GOT3 (cell line): ENCODE data around the gene SHLD1.
"Not testable (repeated sequence)": the region's sequence is repeated elsewhere in the genome, so short reads cannot be mapped to it uniquely, and the experiment has no call there.

Experiments
- DNase-seq: peaks from one replicate; lab custom pipeline; 2025; ENCODE audit warnings: mixed read lengths; lab: John Stamatoyannopoulos, UW

SHLD1 gene

DNA sequence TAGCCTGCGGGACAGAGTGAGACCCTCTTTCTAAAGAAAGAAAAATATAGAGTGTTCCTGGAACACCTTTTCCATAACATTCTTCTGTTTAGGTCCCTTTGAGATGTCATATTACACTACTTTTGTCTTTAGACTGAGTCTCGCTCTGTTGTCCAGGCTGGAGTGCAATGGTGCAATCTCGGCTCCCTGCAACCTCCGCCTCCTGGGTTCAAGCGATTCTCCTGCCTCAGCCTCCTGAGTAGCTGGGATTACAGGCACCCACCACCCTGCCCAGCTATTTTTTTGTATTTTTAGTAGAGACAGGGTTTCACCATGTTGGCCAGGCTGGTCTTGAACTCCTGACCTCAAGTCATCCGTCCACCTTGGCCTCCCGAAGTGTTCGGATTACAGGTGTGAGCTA is 31.2 kb downstream of the SHLD1 start:
- not testable (repeated sequence) for DNase-seq

DNA sequence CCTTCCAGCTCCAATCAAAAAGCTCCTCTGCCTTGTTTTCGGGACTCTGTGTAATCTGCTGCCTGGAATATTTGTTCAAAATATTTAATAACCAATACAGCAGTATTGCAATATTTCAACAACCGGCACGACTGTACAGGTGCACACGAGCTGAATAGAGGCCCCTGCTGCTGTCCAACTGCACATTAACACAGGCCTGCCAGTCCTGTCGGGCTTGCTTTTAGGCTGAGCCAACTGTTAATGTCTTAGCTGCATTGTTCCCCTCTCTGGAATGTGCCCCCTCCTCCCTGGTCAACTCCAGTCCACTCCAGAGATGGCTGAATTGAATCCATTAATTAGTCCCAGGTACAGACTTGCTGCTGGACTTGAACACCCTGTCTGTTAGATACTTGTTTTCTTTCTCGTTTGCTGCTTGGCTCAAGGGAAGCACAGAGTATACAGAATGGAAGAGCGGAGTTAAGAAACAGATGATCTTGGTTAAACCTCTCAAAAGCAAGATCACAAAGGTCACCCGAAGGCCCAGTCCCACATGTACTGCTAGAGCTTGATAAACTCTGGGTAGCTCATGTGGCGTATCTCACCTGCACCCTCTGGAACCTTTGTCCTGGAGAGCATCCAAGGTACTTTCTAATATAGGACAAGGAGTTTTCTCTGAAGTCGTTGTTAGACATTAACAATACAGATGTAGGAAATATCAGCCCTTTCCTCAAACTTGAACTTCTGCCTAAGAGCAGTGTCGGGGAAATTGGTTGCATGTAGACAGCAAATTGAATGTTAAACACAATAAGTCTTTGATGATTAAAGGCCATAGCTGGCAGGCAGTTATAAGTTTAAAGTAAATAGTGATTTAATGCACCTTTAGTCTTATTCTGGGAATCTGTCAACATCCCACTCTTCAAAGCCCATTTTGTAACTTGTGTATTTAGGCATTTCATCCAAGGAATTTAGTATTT is 31.9 kb downstream of the SHLD1 start:
- DNase-seq = no peak

DNA sequence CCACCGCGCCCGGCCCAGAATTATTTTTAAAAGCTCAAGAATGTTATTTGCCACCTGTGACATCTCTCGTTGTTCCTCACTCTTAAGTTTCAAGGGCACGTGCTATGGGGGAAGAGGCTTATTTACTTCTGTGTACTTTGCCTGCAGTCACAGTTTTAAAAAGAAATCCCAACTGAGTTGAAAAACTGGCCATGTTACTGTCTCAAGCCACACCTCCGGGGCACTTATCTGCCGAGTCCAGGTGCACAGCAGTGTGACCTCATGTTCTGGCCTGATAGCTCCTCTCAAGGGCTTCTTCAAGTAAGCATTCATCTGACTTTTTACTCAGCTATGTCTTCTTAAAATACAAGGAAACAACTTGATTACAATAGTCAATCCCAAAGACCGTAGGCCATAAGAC is 34.5 kb downstream of the SHLD1 start:
- no peak for DNase-seq

DNA sequence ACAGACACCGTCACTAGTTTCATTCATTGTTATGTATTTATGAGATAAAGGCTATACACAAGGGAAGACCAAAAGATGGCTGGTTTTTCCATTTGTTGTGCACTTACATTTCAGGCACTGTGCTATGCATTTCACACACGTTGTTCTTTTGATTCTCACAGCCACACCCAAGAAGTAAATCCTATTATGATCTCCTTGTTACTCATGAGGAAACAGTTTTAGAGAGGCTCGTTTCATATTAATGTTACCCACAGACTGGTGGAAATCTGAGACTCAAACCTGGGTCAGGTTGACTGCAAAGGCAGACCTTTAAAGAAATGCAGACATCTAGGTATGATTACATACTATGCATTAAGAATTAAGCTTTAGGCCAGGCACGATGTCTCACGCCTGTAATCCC is 34.9 kb downstream of the SHLD1 start:
- DNase-seq = no peak

DNA sequence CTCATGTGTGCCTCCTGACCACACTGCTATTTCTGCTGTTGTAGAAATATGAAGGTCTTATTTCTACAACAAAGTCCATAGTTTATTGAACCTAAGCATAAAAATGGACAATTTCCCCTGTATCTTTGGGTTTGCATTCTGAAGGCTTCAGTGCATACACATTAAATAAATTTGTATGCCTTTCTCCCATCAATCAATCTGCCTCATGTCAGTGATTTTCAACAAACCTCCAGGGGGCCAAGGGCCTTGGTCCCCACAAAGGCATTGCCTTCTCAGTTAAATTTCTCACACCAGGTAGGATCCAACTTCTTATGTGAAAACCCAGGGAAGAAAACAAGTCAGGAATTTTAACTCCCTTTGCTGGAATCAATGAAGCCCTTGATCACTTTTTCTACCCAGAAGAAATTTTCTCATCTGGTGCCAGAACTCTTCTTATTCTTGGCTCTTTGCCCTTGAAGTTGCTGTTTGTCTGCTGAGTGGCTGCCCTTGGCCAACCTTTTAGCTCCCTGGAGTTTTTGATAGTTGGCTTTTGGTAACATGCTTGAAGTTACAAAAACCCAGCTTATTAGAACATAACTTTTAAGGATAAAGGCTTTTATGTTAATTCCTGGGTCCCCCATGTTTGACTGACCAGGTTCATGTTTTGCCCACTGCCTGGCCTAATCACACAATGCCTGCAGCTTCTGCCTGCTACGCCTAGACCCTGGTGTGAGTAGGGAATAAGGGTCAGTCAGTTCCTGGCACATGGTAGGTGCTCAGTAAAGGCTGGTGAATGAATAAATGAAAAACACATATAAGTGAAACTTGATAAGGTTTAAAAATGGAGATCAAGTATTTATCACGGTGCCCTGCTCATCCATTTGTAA is 37.0 kb downstream of the SHLD1 start:
- no peak for DNase-seq

GRCh38 chr20:5787796-5788165 is 37.6 kb downstream of the SHLD1 start:
- DNase-seq = no peak

- peak; percentile 28 for DNase-seq
These were observed 38.2 kb downstream of the SHLD1 start for GRCh38 chr20:5788385-5788895.

DNA sequence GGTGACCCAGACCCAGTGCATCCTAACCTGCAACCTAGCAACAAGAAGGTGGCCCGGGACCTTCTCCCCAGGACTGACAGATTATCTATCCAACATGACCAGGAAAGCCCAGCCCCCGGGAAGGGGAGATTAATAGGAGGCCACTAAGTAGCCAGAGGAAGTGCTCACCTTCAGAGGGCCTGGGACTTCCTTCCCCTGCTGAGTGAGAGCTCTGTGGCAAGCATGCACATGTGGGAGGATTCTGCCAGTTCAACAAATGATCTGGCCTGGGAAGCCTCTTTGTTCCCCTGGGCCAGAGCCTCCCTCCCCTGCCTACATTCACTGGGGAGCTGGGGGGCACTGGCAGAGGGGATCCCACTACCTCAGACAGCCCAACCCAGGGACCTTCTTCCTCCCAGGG is 39.6 kb downstream of the SHLD1 start:
- no peak for DNase-seq

DNA sequence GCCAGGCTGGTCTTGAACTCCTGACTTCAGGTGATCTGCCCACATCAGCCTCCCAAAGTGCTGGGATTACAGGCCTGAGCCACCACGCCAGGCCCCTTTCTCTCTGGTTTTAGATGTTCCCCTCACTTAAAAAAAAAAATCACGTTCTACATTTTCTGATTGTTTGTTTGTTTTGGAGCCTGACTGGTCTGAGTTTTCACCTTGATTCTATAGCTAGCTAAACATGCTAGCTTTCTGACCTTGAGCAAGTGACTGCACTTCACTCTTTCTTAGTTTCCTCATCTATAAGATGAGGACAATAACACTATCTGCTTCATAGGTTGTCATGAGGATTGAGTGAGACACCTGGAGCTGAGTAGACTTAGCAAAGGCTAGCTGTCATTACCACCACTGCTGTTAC is 43.7 kb downstream of the SHLD1 start:
- no peak for DNase-seq

- no peak for DNase-seq
These were observed 46.3 kb downstream of the SHLD1 start for GRCh38 chr20:5796331-5797040.

DNA sequence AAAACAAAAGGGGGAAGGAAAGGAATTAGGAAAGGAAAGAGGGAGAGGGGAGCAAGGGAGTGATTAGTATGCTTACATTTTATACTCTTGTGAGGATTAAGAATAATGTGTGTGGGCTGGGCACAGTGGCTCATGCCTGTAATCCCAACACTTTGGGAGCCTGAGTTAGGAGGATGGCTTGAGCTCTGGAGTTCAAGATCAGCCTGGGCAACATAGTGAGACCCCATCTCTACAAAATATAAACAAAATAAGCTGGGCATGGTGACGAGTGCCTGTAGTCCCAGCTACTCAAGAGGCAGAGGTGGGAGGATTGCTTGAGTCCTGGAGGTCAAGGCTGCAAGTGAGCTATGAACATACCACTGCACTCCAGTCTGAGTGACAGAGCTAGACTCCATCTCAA is 47.0 kb downstream of the SHLD1 start:
- DNase-seq = no peak

GRCh38 chr20:5797843-5798462 is 47.8 kb downstream of the SHLD1 start:
- DNase-seq = no peak

DNA sequence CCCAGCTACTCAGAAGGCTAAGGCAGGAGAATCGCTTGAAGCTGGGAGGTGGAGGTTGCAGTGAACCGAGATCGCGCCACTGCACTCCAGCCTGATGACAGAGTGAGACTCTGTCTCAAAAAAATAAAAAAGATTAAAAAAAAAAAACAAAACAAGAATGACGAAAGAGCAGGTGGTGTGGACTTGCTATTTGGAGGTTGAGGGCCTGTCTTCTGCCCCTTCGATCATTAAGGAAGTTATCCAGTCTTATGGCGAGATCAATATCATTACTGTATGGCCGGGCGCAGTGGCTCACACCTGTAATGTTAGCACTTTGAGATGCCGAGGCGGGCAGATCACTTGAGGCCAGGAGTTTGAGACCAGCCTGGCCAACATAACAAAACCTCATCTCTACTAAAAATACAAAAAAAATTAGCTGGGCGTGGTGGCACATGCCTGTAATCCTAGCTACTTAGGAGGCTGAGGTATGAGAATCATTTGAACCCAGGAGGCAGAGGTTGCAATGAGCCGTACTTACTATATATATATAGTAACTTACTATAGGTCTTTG is 53.6 kb downstream of the SHLD1 start:
- not testable (repeated sequence) for DNase-seq

DNA sequence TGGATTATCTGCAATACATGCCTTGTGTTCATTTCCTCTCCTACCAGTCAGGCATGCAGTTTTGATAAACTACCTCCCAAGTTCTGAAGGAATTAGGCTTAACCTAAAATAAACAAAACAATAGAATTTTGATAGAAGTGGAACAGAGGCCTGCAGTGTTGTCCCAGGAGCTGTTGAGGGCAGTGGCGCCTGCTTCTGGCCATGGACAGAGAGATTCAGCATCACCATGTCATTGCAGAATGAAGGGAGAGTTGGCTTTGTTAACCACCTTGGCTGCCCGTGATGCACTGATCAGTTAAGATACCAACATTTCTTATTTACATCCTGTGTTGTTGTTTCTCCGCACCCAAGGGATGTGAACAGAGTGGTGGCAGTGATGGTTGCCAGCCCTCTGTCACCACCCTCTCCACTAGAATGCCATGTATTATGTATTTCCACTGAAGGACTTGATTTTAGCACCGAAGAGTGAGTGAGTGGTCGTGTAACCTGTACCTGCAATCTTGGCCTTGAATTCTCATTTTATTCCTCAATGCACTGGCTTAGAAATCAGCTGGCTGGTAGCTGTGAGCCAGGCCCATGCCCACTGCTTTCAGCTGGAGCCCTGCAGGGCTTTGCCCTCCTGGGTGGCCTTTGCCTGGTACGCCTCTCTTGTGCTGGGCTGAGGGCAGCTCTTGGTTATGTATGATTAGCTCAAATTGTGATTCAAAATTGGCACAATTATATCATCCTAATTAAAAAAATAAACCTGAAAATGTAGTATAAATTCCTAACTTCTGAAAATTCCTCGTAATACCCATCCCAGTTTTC is 56.5 kb downstream of the SHLD1 start:
- DNase-seq = no peak

DNA sequence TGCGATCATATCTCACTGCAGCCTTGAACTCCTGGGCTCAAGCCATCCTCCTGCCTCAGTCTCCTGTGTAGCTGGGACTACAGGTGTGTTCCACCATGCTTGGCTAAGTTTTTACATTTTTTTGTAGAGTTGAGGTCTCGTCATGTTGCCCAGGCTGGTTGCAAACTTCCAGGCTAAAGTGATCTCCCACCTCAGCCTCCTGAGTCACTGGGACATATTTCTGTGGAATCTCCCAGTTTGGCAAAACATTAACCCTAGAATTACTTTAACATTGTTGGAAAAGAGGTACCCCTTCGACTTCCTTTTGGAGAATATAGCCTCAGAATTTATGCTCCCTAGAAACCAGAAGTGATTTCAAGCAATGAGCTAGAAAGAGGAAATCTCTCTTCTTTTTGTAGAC is 57.2 kb downstream of the SHLD1 start:
- DNase-seq = no peak

DNA sequence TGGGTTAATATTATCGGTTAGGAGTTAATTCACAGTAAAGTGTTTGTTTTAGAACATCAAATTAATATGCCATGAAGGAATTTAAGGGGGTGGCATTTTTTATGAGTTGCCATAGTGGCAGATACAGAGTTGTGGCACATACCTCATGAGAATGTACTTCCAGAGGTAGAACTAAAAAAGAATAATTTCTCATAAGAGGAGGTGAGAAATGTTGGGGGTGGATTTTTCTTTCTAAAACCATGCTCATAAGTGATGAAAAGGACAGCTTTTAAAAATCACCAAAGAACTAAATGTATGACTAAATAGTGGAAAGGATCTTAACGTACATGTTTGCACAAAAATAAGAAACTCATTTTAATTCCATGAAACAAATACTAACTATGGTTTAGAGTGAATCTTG is 58.7 kb downstream of the SHLD1 start:
- DNase-seq = no peak

GRCh38 chr20:5809495-5809894 is 59.3 kb downstream of the SHLD1 start:
- no peak for DNase-seq

GRCh38 chr20:5810800-5811422 is 60.7 kb downstream of the SHLD1 start:
- no peak for DNase-seq

GRCh38 chr20:5811746-5812145 is 61.5 kb downstream of the SHLD1 start:
- DNase-seq = no peak

DNA sequence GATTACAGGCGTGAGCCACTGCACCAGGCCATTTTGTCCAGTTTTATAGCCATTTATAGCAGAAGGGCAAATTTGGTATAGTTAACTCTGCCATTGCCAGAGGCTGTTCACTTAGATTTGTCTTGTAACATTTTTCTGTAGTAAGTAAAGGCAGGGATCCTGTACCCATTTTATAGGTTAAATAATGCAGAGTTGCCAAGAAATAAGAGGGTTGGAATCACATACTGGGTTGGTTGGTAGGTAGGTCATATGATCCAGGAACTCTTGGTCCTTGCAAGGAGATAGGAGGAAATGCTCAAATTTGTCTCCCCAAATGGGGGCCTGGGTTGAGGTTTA is 68.1 kb downstream of the SHLD1 start:
- no peak for DNase-seq
